Measurements from ENCODE around the gene TMEM272.

The TMEM272 gene

DNA sequence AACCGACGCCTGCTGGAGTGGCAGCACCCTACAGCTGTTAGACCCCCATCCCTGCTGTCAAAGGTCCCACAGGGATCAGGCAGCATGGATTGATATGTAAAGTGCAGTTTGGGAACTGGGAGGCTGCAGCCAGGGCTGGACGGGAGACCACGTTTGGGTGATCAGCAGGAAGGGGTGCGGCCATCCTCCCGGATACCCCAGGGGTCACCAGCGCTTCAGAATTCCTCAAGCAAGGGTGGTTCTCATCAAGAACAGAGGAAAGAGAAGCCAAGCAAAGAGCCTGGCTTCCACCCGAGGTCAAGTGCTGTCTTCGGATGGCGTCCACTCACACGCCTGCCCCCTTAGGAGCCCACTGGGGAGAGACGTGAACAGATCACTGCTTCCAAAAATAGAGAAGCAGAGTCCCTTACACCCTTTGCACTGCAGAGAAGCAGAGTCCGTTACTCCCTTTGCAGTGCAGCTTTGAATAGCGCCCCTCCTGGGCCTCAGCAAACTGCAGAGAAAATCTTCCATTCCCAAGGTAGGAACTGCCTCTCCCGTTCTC lies 76.5 kb downstream of the TMEM272 start:
- DNase-seq (ENCODE audit: low read depth), result no peak
- TF ChIP-seq, protein P1, sequence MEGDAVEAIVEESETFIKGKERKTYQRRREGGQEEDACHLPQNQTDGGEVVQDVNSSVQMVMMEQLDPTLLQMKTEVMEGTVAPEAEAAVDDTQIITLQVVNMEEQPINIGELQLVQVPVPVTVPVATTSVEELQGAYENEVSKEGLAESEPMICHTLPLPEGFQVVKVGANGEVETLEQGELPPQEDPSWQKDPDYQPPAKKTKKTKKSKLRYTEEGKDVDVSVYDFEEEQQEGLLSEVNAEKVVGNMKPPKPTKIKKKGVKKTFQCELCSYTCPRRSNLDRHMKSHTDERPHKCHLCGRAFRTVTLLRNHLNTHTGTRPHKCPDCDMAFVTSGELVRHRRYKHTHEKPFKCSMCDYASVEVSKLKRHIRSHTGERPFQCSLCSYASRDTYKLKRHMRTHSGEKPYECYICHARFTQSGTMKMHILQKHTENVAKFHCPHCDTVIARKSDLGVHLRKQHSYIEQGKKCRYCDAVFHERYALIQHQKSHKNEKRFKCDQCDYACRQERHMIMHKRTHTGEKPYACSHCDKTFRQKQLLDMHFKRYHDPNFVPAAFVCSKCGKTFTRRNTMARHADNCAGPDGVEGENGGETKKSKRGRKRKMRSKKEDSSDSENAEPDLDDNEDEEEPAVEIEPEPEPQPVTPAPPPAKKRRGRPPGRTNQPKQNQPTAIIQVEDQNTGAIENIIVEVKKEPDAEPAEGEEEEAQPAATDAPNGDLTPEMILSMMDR (conservative IDR thresholded peaks at IDR 0.05; ENCODE audit: low read depth, low read length), result peak; percentile 22
- H3K4me3 ChIP-seq (ENCODE audit: low read length), result no peak overlapping the region

DNA sequence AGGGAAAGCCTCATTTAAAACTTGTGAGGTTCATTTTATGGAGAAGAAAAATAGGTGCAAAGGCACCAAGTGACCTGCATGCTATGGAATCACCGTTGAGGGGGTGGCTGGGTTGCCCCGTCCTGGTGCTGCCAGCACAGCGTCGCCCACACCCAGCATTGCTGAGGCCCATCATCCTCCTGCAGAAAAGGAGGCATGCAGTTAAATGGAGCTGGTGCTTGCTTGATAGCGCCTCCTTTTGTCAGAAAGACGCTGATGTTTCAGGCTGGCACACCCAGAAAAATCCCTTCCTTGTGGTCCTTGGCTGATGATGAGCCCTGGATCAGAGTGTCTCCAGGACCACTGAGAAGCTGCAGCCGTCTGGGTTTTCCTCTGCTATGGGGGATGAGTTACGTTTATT lies 77.9 kb downstream of the TMEM272 start:
- no peak for DNase-seq (ENCODE audit: low read depth)
- TF ChIP-seq, protein P1 (conservative IDR thresholded peaks at IDR 0.05; ENCODE audit: low read depth, low read length), result peak; percentile 21

DNA sequence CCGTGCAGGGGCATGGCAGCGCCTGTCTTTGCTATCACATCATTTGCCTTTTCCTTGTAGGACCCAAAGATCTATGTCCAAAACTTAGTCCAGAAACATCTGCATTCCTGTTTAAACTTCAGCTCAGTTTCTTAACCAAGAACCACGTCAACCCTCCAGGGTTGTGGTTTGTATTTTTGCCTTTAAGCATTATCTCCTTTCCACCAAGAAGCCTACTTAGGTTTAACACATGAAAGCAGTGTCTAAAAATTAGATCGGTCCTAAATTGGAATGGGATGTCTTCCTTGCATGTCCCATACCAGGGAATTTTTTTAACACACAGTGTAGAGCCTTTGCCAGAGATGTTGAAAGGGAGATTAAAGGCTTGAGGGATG lies 79.8 kb downstream of the TMEM272 start:
- H3K4me3 ChIP-seq (ENCODE audit: low read length), result no peak overlapping the region
- TF ChIP-seq, protein P1 (conservative IDR thresholded peaks at IDR 0.05; ENCODE audit: low read depth, low read length), result no peak
- DNase-seq (ENCODE audit: low read depth), result no peak

More for the DNA sequence above, 77.9 kb downstream of the TMEM272 start:
- H3K4me3 ChIP-seq (ENCODE audit: low read length), result no peak overlapping the region

DNA sequence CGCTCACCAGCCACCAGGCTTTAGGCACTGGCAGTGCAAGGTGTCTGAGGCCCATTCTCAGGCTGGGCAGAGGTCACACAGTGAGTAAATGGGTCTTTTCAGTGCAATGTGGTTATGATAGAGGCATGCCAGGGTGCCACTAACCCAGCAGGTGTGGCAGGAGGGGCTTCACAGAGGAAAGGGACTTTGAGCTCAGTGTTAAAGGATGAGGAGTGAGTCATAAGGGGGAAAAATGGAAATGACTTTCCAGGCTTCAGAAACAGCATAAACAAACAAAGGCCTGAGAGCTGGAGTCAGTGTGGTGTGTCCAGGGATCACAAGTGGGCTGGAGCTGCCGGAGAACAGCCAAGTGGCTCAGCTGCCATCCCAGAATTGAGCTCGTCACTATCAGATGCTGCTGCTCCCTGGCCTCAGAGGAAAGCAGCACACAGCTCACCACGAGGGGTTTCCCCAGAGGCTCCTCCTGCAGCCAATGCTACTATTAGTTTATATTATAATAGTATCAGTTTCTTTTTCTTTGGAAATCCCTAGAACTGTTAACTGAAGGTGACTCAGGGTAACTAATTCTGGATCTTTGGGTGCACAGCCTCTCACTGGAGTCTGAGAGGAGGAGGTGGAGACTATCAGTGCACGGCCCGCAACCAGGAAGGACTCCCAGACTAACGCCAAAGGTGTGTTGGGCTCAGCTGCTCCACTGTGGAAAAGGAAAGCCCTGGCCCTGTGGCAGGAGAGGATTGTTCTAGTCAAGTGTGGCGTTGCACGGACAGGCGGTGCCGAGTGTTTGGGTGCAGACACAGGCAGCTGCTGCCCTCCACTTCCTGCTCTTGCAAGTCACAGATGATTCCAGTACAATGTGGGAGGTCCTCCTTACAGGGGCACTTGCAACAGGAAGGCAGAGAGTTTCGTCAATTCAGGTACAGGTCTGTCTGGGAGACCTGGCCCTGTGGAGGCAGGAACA lies 80.5 kb downstream of the TMEM272 start:
- TF ChIP-seq, protein P1 (conservative IDR thresholded peaks at IDR 0.05; ENCODE audit: low read depth, low read length), result no peak
- H3K4me3 ChIP-seq (ENCODE audit: low read length), result no peak overlapping the region
- DNase-seq (ENCODE audit: low read depth), result no peak

DNA sequence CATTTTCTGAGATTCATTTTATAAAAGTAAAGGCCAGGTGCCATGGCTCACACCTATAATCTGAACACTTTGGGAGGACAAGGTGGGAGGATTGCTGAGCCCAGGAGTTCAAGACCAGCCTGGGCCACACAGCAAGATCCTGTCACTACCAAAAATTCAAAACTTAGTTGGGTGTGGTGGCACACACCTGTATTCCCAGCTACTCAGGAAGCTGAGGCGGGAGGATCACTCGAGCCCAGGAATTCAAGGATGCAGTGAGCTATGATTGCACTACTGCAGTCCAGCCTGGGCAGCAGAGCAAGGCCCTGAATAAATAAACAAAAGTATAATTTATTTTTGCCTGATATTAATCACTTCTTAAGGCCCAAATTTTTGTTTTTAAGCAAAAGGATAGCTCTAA lies 81.5 kb downstream of the TMEM272 start:
- TF ChIP-seq, protein P1 (conservative IDR thresholded peaks at IDR 0.05; ENCODE audit: low read depth, low read length), result no peak
- DNase-seq (ENCODE audit: low read depth), result no peak
- no peak overlapping the region for H3K4me3 ChIP-seq (ENCODE audit: low read length)

All from retinal pigment epithelial cell (primary cell).